Measurements from ENCODE around the gene AUTS2.
A peak's percentile ranks its signal among the peaks of the same experiment; 100 is the strongest.

Gene AUTS2

GRCh38 chr7:69698109-69698825 is 100.0 kb downstream of the AUTS2 start:
- no peak overlapping the region for H3K4me3 ChIP-seq (ENCODE audit: low read length)
- peak; percentile 50 for DNase-seq (ENCODE audit: low read depth)
- no peak for TF ChIP-seq CTCF (conservative IDR thresholded peaks at IDR 0.05; ENCODE audit: low read length)

- no peak for DNase-seq (ENCODE audit: low read depth)
- no peak for TF ChIP-seq CTCF (conservative IDR thresholded peaks at IDR 0.05; ENCODE audit: low read length)
- H3K4me3 ChIP-seq (ENCODE audit: low read length) = no peak overlapping the region
These were observed 101.7 kb downstream of the AUTS2 start for GRCh38 chr7:69699931-69700330.

DNA sequence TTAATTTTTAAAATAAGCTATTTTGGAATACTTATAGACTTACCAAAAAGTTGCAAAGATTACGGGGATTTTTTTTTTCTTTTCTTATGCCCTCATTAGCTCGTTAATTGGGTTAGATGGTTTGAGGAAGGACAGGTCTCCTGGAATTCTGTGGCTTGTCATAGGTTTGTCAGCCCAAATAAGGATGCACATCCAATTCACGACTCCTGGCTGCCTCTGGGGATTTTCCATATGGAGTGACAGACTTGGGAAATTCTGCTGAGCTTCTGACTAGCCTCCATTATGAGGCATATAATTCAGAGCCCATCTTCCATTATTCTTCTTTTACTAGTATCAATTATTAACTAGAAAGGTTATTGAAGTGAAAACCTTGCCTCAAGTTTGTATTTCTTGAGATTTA is 102.1 kb downstream of the AUTS2 start:
- DNase-seq (ENCODE audit: low read depth) = no peak
- TF ChIP-seq CTCF (conservative IDR thresholded peaks at IDR 0.05; ENCODE audit: low read length) = no peak
- no peak overlapping the region for H3K4me3 ChIP-seq (ENCODE audit: low read length)

DNA sequence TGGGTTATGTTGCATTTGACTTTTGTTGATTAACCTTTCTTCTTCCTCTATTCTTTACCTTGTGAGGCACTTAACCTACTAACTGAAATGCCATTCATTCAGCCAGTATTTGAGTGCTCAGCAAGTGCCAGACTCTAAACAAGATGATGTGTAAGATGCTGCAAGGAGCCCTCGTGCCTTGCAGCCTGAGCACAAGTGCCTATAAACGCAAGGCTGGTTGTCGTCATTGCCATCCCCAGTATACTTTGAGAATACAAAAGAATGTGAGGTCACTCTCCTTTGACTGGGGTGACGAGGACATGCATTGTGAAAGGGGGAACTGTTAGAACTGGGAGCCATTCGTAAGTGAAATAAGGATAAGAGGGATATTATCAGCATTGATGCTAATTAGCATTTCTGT is 103.0 kb downstream of the AUTS2 start:
- no peak overlapping the region for H3K4me3 ChIP-seq (ENCODE audit: low read length)
- no peak for DNase-seq (ENCODE audit: low read depth)
- TF ChIP-seq CTCF (conservative IDR thresholded peaks at IDR 0.05; ENCODE audit: low read length) = no peak

DNA sequence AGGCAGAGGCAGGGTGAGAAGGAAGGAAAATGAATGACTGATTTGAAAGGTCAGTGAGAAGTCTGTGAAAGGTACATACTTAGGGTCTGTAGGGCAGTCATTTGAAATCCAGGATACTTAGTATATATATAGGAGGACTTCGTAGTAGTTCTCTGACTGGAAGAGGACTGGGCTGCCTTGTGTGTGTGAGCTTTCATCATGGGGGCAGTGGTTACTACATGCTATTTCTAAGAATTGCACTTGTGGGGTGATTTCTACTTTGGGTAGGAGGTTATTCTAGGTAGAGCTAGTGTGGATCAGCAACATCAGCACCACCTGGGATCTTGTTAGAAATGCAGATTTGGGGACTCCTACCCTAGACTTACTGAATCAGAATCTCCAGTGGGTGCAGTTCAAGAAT is 104.1 kb downstream of the AUTS2 start:
- no peak for TF ChIP-seq CTCF (conservative IDR thresholded peaks at IDR 0.05; ENCODE audit: low read length)
- no peak overlapping the region for H3K4me3 ChIP-seq (ENCODE audit: low read length)
- DNase-seq (ENCODE audit: low read depth) = no peak

GRCh38 chr7:69703099-69703498 is 104.8 kb downstream of the AUTS2 start:
- no peak for DNase-seq (ENCODE audit: low read depth)
- no peak for TF ChIP-seq CTCF (conservative IDR thresholded peaks at IDR 0.05; ENCODE audit: low read length)
- no peak overlapping the region for H3K4me3 ChIP-seq (ENCODE audit: low read length)

- no peak for DNase-seq (ENCODE audit: low read depth)
- no peak overlapping the region for H3K4me3 ChIP-seq (ENCODE audit: low read length)
- TF ChIP-seq CTCF (conservative IDR thresholded peaks at IDR 0.05; ENCODE audit: low read length) = no peak
These were observed 107.8 kb downstream of the AUTS2 start for GRCh38 chr7:69706070-69706469.

All from AG10803 (cell line).